ENCODE data around the gene SLC38A2.

- TF ChIP-seq REST (IDR thresholded peaks at IDR 0.05; ENCODE audit: insufficient read depth in 1 of 2, low read depth in 2 of 2, low read length in 1 of 2), result no peak
- TF ChIP-seq TCF7L2 (IDR thresholded peaks at IDR 0.05; ENCODE audit: low read depth, low read length), result no peak
These were observed 29.1 kb upstream of the SLC38A2 start for GRCh38 chr12:46401662-46402061.
